ENCODE results near the gene SEMA5A.

DNA sequence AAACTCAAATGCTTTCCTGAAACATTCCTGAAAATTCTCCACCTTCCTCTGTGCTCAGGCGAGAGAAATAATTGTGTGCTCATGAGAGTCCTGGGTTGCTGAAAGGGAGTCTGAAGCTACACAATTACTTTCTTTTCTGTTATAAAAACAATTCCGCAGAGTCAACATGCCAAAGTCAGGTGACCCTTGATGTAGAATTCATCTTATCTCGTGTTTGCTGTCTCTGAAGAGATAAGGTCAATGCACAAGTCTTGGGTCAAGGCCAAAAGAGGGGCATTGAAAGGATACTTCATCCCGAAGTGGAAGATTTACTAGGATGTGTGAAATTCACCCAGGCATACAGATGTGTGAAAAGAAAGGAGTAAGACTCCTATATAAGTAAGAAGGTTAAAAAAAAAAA lies 493.5 kb downstream of the SEMA5A start:
- TF ChIP-seq CTCF (IDR thresholded peaks at IDR 0.05) (no peak), POLR2A (IDR thresholded peaks at IDR 0.05) (no peak), POLR2AphosphoS5 (IDR thresholded peaks at IDR 0.05) (no peak)

Measured in breast epithelium (tissue), 3 donors.